HCT116 (cell line): ENCODE measurements around the gene CDH23. TPM values are rescaled to one million over a fixed set of nuclear protein-coding genes. Genes with fewer than 3 reads are reported as not detected.

ENCODE experiments used
- ATAC-seq: fragments of 200-7000 bp; cut with Tn5 transposase; 2 replicates; pipeline ENCODE4 v1.9.1; 2020; ENCODE audit warnings: mild to moderate bottlenecking, moderate library complexity
- BruUV-seq: library from RNA; stranded (reverse); fragments of 400-500 nt; replicated peaks from 2 replicates; lab custom pipeline; 2021; lab: Mats Ljungman, UMichigan
- CTCF ChIA-PET: fragments of 300-600 bp; sonication (Branson Sonifier 250); formaldehyde crosslinking; loops from one replicate; lab custom pipeline; 2021; ENCODE audit warnings: antibody characterized with exemption; lab: Charles Lee
- POLR2A ChIA-PET: fragments of 300-600, 350-600 bp; sonication (Branson Sonifier 250); formaldehyde crosslinking; loops from one replicate; lab custom pipeline; 2021; ENCODE audit warnings: antibody characterized with exemption; lab: Charles Lee
- RAD21 ChIA-PET, 2 experiments: fragments of 300-600 bp; sonication (Branson Sonifier 250); formaldehyde crosslinking; loops; one replicate each; lab custom pipeline; 2023; ENCODE audit warnings: low total read pairs in 2 of 2; ENCODE audit not compliant: uncharacterized antibody in 2 of 2, unreplicated experiment in 2 of 2, low non-redundant PET in 1 of 2; lab: Charles Lee
- DNase-seq: peaks from one replicate; pipeline ENCODE4 v3.0.0-alpha.2; 2010; ENCODE audit warnings: low read depth, low spot score
- H2AFZ ChIP-seq: fragments of 200-600 bp; shearing (Covaris generic), sonication (generic); 2 replicates; pipeline ENCODE4 v1.6.1; 2017; ENCODE audit warnings: low read depth, mixed run types, mixed read lengths, antibody characterized with exemption, low read length; ENCODE audit not compliant: poor library complexity, severe bottlenecking
- H3K27ac ChIP-seq: 2 replicates; pipeline ENCODE4 v1.5.1; 2012; ENCODE audit warnings: low read depth, low read length
- H3K27me3 ChIP-seq: fragments of 200-600 bp; sonication (generic); 2 replicates; pipeline ENCODE4 v1.6.1; 2016; ENCODE audit warnings: mixed run types, low read length, mixed read lengths; ENCODE audit not compliant: insufficient read depth
- H3K36me3 ChIP-seq, 2 experiments: fragments of 200-500 bp in 1 of 2; fragments of 200-600 bp in 1 of 2; sonication (Bioruptor generic) in 1 of 2; sonication (generic) in 1 of 2; 2 replicates each; pipeline versions ENCODE4 v1.5.1 to v1.6.1; 2014 to 2016; ENCODE audit warnings: low read length in 2 of 2, inconsistent platforms in 1 of 2, mixed read lengths in 1 of 2, mixed run types in 1 of 2; ENCODE audit not compliant: insufficient read depth in 2 of 2, control insufficient read depth in 1 of 2
- H3K4me1 ChIP-seq, 2 experiments: fragments of 200-600 bp in 1 of 2; sonication (generic) in 1 of 2; 2 replicates each; pipeline versions ENCODE4 v1.5.1 to v1.6.1; 2012 to 2017; ENCODE audit warnings: low read length in 2 of 2, inconsistent platforms in 1 of 2, mild to moderate bottlenecking in 1 of 2, mixed read lengths in 1 of 2, mixed run types in 1 of 2, moderate library complexity in 1 of 2; ENCODE audit not compliant: insufficient read depth in 2 of 2, control insufficient read depth in 1 of 2
- H3K4me2 ChIP-seq: fragments of 200-600 bp; sonication (generic); 2 replicates; pipeline ENCODE4 v1.6.1; 2017; ENCODE audit warnings: mixed run types, low read length, mixed read lengths
- H3K4me3 ChIP-seq, 2 experiments: fragments of 200-600 bp in 1 of 2; sonication (generic) in 1 of 2; replicated peaks in 1 of 2; 2 replicates each; pipeline ENCODE4 v1.5.1; 2011 to 2016; ENCODE audit warnings: low read length in 2 of 2, control low read depth in 1 of 2, low read depth in 1 of 2, mild to moderate bottlenecking in 1 of 2, mixed read lengths in 1 of 2, mixed run types in 1 of 2
- H3K79me2 ChIP-seq: fragments of 200-600 bp; sonication (generic); 2 replicates; pipeline ENCODE4 v1.6.1; 2017; ENCODE audit warnings: mild to moderate bottlenecking, mixed run types, low read length, moderate library complexity, mixed read lengths; ENCODE audit not compliant: insufficient read depth
- H3K9ac ChIP-seq: fragments of 200-600 bp; sonication (generic); 2 replicates; pipeline ENCODE4 v1.6.1; 2016; ENCODE audit warnings: low read length, mixed read lengths
- H3K9me2 ChIP-seq: fragments of 200-600 bp; sonication (generic), shearing (Covaris generic); 2 replicates; pipeline ENCODE4 v1.6.1; 2017; ENCODE audit warnings: mixed run types, mild to moderate bottlenecking, moderate library complexity; ENCODE audit not compliant: insufficient read depth
- H3K9me3 ChIP-seq, 2 experiments: fragments of 200-500 bp in 1 of 2; fragments of 200-600 bp in 1 of 2; sonication (Bioruptor generic) in 1 of 2; sonication (generic) in 1 of 2; 2 replicates each; pipeline ENCODE4 v1.6.1; 2014 to 2017; ENCODE audit warnings: low read length in 2 of 2, mixed read lengths in 2 of 2, inconsistent platforms in 1 of 2, low read depth in 1 of 2, mild to moderate bottlenecking in 1 of 2, mixed run types in 1 of 2, moderate library complexity in 1 of 2; ENCODE audit not compliant: control insufficient read depth in 1 of 2, insufficient read depth in 1 of 2
- H4K20me1 ChIP-seq: fragments of 200-600 bp; sonication (generic), shearing (Covaris generic); 2 replicates; pipeline ENCODE4 v1.6.1; 2017; ENCODE audit warnings: mixed run types, mild to moderate bottlenecking, moderate library complexity; ENCODE audit not compliant: insufficient read depth
- ATF3 ChIP-seq: IDR thresholded peaks from 2 replicates; pipeline ENCODE4 v1.6.1; 2012
- CEBPB ChIP-seq: IDR thresholded peaks from 2 replicates; pipeline ENCODE4 v1.6.1; 2012; ENCODE audit warnings: low read depth
- CTCF ChIP-seq, 3 experiments: fragments of 200-600 bp in 1 of 3; sonication (generic) in 1 of 3; IDR thresholded peaks in 2 of 3; conservative IDR thresholded peaks in 1 of 3; 2 replicates each; pipeline ENCODE4 v1.5.1; 2012 to 2017; ENCODE audit warnings: low read depth in 2 of 3, low read length in 2 of 3, antibody characterized with exemption in 1 of 3, borderline replicate concordance in 1 of 3, control low read depth in 1 of 3, mild to moderate bottlenecking in 1 of 3, mixed read lengths in 1 of 3, mixed run types in 1 of 3, moderate library complexity in 1 of 3; ENCODE audit not compliant: insufficient read depth in 1 of 3
- ELF1 ChIP-seq: IDR thresholded peaks from 2 replicates; pipeline ENCODE4 v1.6.1; 2012; ENCODE audit warnings: low read depth, borderline replicate concordance
- EZH2phosphoT487 ChIP-seq: fragments of 200-600 bp; IDR thresholded peaks from 2 replicates; pipeline ENCODE4 v1.6.1; 2018; ENCODE audit warnings: antibody characterized with exemption, borderline replicate concordance
- FOSL1 ChIP-seq: IDR thresholded peaks from 2 replicates; pipeline ENCODE4 v1.6.1; 2012; ENCODE audit warnings: low read depth
- JUND ChIP-seq: IDR thresholded peaks from 2 replicates; pipeline ENCODE4 v1.6.1; 2012
- MAX ChIP-seq: IDR thresholded peaks from 2 replicates; pipeline ENCODE4 v1.6.1; 2012
- POLR2A ChIP-seq: IDR thresholded peaks from 2 replicates; pipeline ENCODE4 v1.7.0; 2011; ENCODE audit warnings: borderline replicate concordance; ENCODE audit not compliant: insufficient read depth, insufficient read length; ENCODE audit errors: extremely low read depth
- POLR2AphosphoS5 ChIP-seq: IDR thresholded peaks from 2 replicates; pipeline ENCODE4 v1.6.1; 2011; ENCODE audit warnings: mild to moderate bottlenecking, low read depth, low read length, moderate library complexity
- RAD21 ChIP-seq: IDR thresholded peaks from 2 replicates; pipeline ENCODE4 v1.6.1; 2012; ENCODE audit warnings: low read depth, mild to moderate bottlenecking
- SIN3A ChIP-seq: IDR thresholded peaks from 2 replicates; pipeline ENCODE4 v1.6.1; 2012; ENCODE audit warnings: low read depth
- SRF ChIP-seq: IDR thresholded peaks from 2 replicates; pipeline ENCODE4 v1.6.1; 2012; ENCODE audit warnings: low read depth
- TCF7L2 ChIP-seq: IDR thresholded peaks from 2 replicates; pipeline ENCODE4 v1.7.0; 2011; ENCODE audit warnings: borderline replicate concordance, inconsistent platforms; ENCODE audit not compliant: insufficient read depth, insufficient read length; ENCODE audit errors: extremely low read depth
- YY1 ChIP-seq: IDR thresholded peaks from 2 replicates; pipeline ENCODE4 v1.6.1; 2011; ENCODE audit warnings: low read length, low read depth, moderate library complexity, mild to moderate bottlenecking; ENCODE audit not compliant: insufficient replicate concordance; ENCODE audit errors: extremely low read depth
- ZBTB33 ChIP-seq: IDR thresholded peaks from 2 replicates; pipeline ENCODE4 v1.6.1; 2011; ENCODE audit warnings: mild to moderate bottlenecking, low read length, moderate library complexity; ENCODE audit not compliant: insufficient replicate concordance; ENCODE audit errors: extremely low read depth
- ZFX ChIP-seq: fragments of 450-650 bp; IDR thresholded peaks from 2 replicates; pipeline ENCODE4 v1.6.1; 2017
- intact Hi-C: fragments of 100-400 bp; cut with micrococcal nuclease; formaldehyde crosslinking; loops from 2 replicates; pipeline ENCODE4 v1.10.0; 2022
- total RNA-seq: library from RNA; stranded (reverse); gene quantifications from one replicate; pipeline ENCODE4 v1.2.1, GENCODE V29; 2021; ENCODE audit not compliant: unreplicated experiment

CDH23 gene
- total RNA-seq, 1 experiment from 2014 or later = not detected

- no peak overlapping the region for H2AFZ ChIP-seq
- H3K27me3 ChIP-seq = no peaks in the 10 kb centered on the region
- no peak overlapping the region for H3K27ac ChIP-seq
- POLR2A ChIA-PET = no interaction called here
- no peaks in the 10 kb centered on the region for H3K36me3 ChIP-seq
- no peaks in the 10 kb centered on the region for H3K9me3 ChIP-seq
- no peaks in the 10 kb centered on the region for H3K9me2 ChIP-seq
- TF ChIP-seq SRF (no peak), ZBTB33 (no peak), ELF1 (no peak), YY1 (no peak), POLR2AphosphoS5 (no peak), RAD21 (no peak), ZFX (no peak), MAX (no peak), EZH2phosphoT487 (no peak), ATF3 (no peak), TCF7L2 (no peak), CTCF (IDR thresholded peaks at IDR 0.05 in 2 of 3, conservative IDR thresholded peaks at IDR 0.05 in 1 of 3; ENCODE audit: borderline replicate concordance in 1 of 3, insufficient read depth in 1 of 3, low read depth in 2 of 3, low read length in 2 of 3) (no peak), CEBPB (no peak), FOSL1 (no peak), SIN3A (no peak), JUND (no peak), POLR2A (no peak)
- TF ChIP-seq, all 23 proteins: peak for 0
- intact Hi-C loops = no loop called here
- H3K79me2 ChIP-seq = no peaks in the 10 kb centered on the region
- H3K4me3 ChIP-seq = no peak overlapping the region
- no peak for DNase-seq
- no peaks in the 10 kb centered on the region for H4K20me1 ChIP-seq
- ChIA-PET CTCF (no interaction called here), RAD21 (no interaction called here)
- BruUV-seq = no TSS peak
- H3K4me2 ChIP-seq = no peak overlapping the region
- H3K9ac ChIP-seq = no peak overlapping the region
- no peak for ATAC-seq
- H3K4me1 ChIP-seq = no peaks in the 10 kb centered on the region
Observed at GRCh38 chr10:71463111-71463510, 66.4 kb downstream of the CDH23 start.
